IMR-90 (cell line): Measurements from ENCODE around the gene DZIP1L. TPM values are rescaled to one million over a fixed set of nuclear protein-coding genes. Genes with fewer than 3 reads are reported as not detected.

ENCODE experiments used
- ATAC-seq: fragments of 200-7000 bp; cut with Tn5 transposase; 2 replicates; pipeline ENCODE4 v1.9.1; 2020; ENCODE audit warnings: low read depth, mild to moderate bottlenecking, moderate library complexity
- BruUV-seq: library from RNA; stranded (reverse); fragments of 400-500 nt; replicated peaks from 2 replicates; lab custom pipeline; 2021; lab: Mats Ljungman, UMichigan
- CTCF ChIA-PET: fragments of 300-600 bp; formaldehyde crosslinking; extraction: SDS; loops from one replicate; lab custom pipeline; 2021; ENCODE audit warnings: antibody characterized with exemption; lab: Yijun Ruan, JAX
- POLR2A ChIA-PET: fragments of 300-600 bp; sonication (Branson Sonifier 250); formaldehyde crosslinking; loops from one replicate; lab custom pipeline; 2022; ENCODE audit warnings: antibody characterized with exemption; ENCODE audit not compliant: unreplicated experiment; lab: Charles Lee
- DNase-seq: peaks from one replicate; pipeline ENCODE4 v3.0.0; 2013
- H2AFZ ChIP-seq: replicated peaks from 2 replicates; pipeline ENCODE3; 2013; ENCODE audit warnings: low read length, mild to moderate bottlenecking; ENCODE audit not compliant: poor library complexity
- H2AK5ac ChIP-seq: 2 replicates; pipeline ENCODE4 v1.6.1; 2013; ENCODE audit warnings: low read depth, low read length, inconsistent platforms
- H2AK9ac ChIP-seq: replicated peaks from 2 replicates; pipeline ENCODE3; 2013; ENCODE audit warnings: mild to moderate bottlenecking, low read depth, low read length, moderate library complexity; ENCODE audit not compliant: poor library complexity
- H2BK120ac ChIP-seq: 2 replicates; pipeline ENCODE4 v1.6.1; 2013; ENCODE audit warnings: low read depth, low read length, inconsistent platforms
- H2BK15ac ChIP-seq: 3 replicates; pipeline ENCODE4 v1.6.1; 2013; ENCODE audit warnings: low read depth, low read length, inconsistent platforms
- H2BK20ac ChIP-seq: 2 replicates; pipeline ENCODE4 v1.6.1; 2013; ENCODE audit warnings: low read depth, mild to moderate bottlenecking, inconsistent platforms, low read length, moderate library complexity
- H2BK5ac ChIP-seq: 2 replicates; pipeline ENCODE4 v1.6.1; 2013; ENCODE audit warnings: mild to moderate bottlenecking, low read depth, low read length, inconsistent platforms; ENCODE audit not compliant: poor library complexity, severe bottlenecking
- H3K14ac ChIP-seq: replicated peaks from 2 replicates; pipeline ENCODE4 v1.6.1; 2013; ENCODE audit warnings: low read depth, low read length, inconsistent platforms
- H3K18ac ChIP-seq: 2 replicates; pipeline ENCODE4 v1.6.1; 2013; ENCODE audit warnings: low read depth, low read length, control low read depth
- H3K23ac ChIP-seq: 2 replicates; pipeline ENCODE4 v1.6.1; 2013; ENCODE audit warnings: low read depth, low read length, inconsistent platforms
- H3K27ac ChIP-seq: 2 replicates; pipeline ENCODE4 v1.5.1; 2013; ENCODE audit warnings: mild to moderate bottlenecking, control low read depth, low read length; ENCODE audit not compliant: insufficient read depth
- H3K27me3 ChIP-seq: 2 replicates; pipeline ENCODE4 v1.6.1; 2013; ENCODE audit warnings: low read length; ENCODE audit not compliant: control insufficient read depth, insufficient read depth
- H3K36me3 ChIP-seq: 2 replicates; pipeline ENCODE4 v1.6.1; 2013; ENCODE audit warnings: low read length, mixed read lengths; ENCODE audit not compliant: control insufficient read depth, insufficient read depth
- H3K4ac ChIP-seq: 2 replicates; pipeline ENCODE4 v1.6.1; 2013; ENCODE audit warnings: low read depth, low read length, inconsistent platforms
- H3K4me1 ChIP-seq: 2 replicates; pipeline ENCODE4 v1.6.1; 2013; ENCODE audit warnings: low read length, mixed read lengths; ENCODE audit not compliant: control insufficient read depth, insufficient read depth
- H3K4me2 ChIP-seq: 2 replicates; pipeline ENCODE4 v1.6.1; 2013; ENCODE audit warnings: low read depth, mild to moderate bottlenecking, control low read depth, low read length, moderate library complexity
- H3K4me3 ChIP-seq: 2 replicates; pipeline ENCODE4 v1.5.1; 2013; ENCODE audit warnings: low read depth, mild to moderate bottlenecking, control low read depth, low read length, moderate library complexity; ENCODE audit not compliant: insufficient read depth
- H3K56ac ChIP-seq: 2 replicates; pipeline ENCODE4 v1.6.1; 2013; ENCODE audit warnings: low read length, inconsistent platforms; ENCODE audit not compliant: insufficient read depth; ENCODE audit errors: extremely low read depth
- H3K79me1 ChIP-seq, 2 experiments: 2 replicates each; pipeline ENCODE4 v1.6.1; 2013; ENCODE audit warnings: low read length in 2 of 2, inconsistent platforms in 1 of 2, low read depth in 1 of 2
- H3K9ac ChIP-seq: 2 replicates; pipeline ENCODE4 v1.6.1; 2013; ENCODE audit warnings: low read depth, low read length, control low read depth
- H3K9me1 ChIP-seq: 2 replicates; pipeline ENCODE4 v1.6.1; 2013; ENCODE audit warnings: low read length, inconsistent platforms; ENCODE audit not compliant: insufficient read depth
- H3K9me3 ChIP-seq: 2 replicates; pipeline ENCODE4 v1.6.1; 2013; ENCODE audit warnings: low read length; ENCODE audit not compliant: control insufficient read depth, insufficient read depth
- H4K20me1 ChIP-seq: 2 replicates; pipeline ENCODE4 v1.6.1; 2013; ENCODE audit warnings: low read length, inconsistent platforms; ENCODE audit not compliant: insufficient read depth
- H4K5ac ChIP-seq: 2 replicates; pipeline ENCODE4 v1.6.1; 2013; ENCODE audit warnings: mild to moderate bottlenecking, low read depth, low read length, control low read depth
- H4K8ac ChIP-seq, 2 experiments: 2 replicates each; pipeline ENCODE4 v1.6.1; 2013; ENCODE audit warnings: low read depth in 2 of 2, low read length in 2 of 2, control low read depth in 1 of 2, inconsistent platforms in 1 of 2
- H4K91ac ChIP-seq: 2 replicates; pipeline ENCODE4 v1.6.1; 2013; ENCODE audit warnings: low read depth, low read length, inconsistent platforms; ENCODE audit not compliant: insufficient read depth
- CEBPB ChIP-seq: IDR thresholded peaks from 2 replicates; pipeline ENCODE4 v1.6.1; 2012; ENCODE audit warnings: low read depth, low read length, improper control_type of control experiment
- CHD1 ChIP-seq: IDR thresholded peaks from 2 replicates; pipeline ENCODE4 v1.6.1; 2012; ENCODE audit warnings: low read depth, low read length, improper control_type of control experiment
- CTCF ChIP-seq: conservative IDR thresholded peaks from 2 replicates; pipeline ENCODE4 v1.5.1; 2012; ENCODE audit warnings: mild to moderate bottlenecking, low read depth, low read length, improper control_type of control experiment
- FOS ChIP-seq: fragments of 150-350 bp; IDR thresholded peaks from 2 replicates; pipeline ENCODE4 v1.6.1; 2016; ENCODE audit warnings: low read depth, low read length
- MAFK ChIP-seq: IDR thresholded peaks from 2 replicates; pipeline ENCODE4 v1.6.1; 2012; ENCODE audit warnings: low read depth, low read length, improper control_type of control experiment
- MAZ ChIP-seq: IDR thresholded peaks from 2 replicates; pipeline ENCODE4 v1.6.1; 2012; ENCODE audit warnings: low read depth, mild to moderate bottlenecking, low read length, improper control_type of control experiment, moderate library complexity, borderline replicate concordance
- MXI1 ChIP-seq: IDR thresholded peaks from 2 replicates; pipeline ENCODE4 v1.6.1; 2012; ENCODE audit warnings: low read depth, mild to moderate bottlenecking, low read length, moderate library complexity, borderline replicate concordance
- NFE2L2 ChIP-seq: fragments of 150-350 bp; IDR thresholded peaks from 2 replicates; pipeline ENCODE4 v1.6.1; 2016; ENCODE audit warnings: low read depth, mild to moderate bottlenecking, low read length
- POLR2A ChIP-seq: IDR thresholded peaks from 2 replicates; pipeline ENCODE4 v1.6.1; 2012; ENCODE audit warnings: mild to moderate bottlenecking, low read depth, low read length
- RCOR1 ChIP-seq: IDR thresholded peaks from 2 replicates; pipeline ENCODE4 v1.6.1; 2012; ENCODE audit warnings: mild to moderate bottlenecking, low read length, improper control_type of control experiment; ENCODE audit not compliant: insufficient replicate concordance
- USF2 ChIP-seq: fragments of 150-350 bp; IDR thresholded peaks from 2 replicates; pipeline ENCODE4 v1.6.1; 2017; ENCODE audit warnings: mild to moderate bottlenecking, antibody characterized with exemption, low read length, low read depth
- WGBS, 2 experiments: methylation state at CpG; one replicate each; pipeline versions ENCODE4 v1.1.5 to v1.1.7; 2013; ENCODE audit warnings: missing lambda C conversion rate in 2 of 2; ENCODE audit not compliant: insufficient read length in 1 of 2; ENCODE audit errors: extremely low coverage in 2 of 2; 5-methylcytosine and 5-hydroxymethylcytosine counted together
- dilution Hi-C: fragments of 300-500 bp; cut with HindIII; formaldehyde crosslinking; loops from one replicate; pipeline ENCODE4 v1.14.3; 2018; ENCODE audit warnings: low sequenced_read_pairs; ENCODE audit not compliant: unreplicated experiment
- in situ Hi-C: fragments of 300-500 bp; cut with MboI; formaldehyde crosslinking; loops from 3 replicates; pipeline ENCODE4 v1.14.3; 2019; ENCODE audit warnings: low sequenced_read_pairs, inconsistent platforms, mixed read lengths
- intact Hi-C: fragments of 100-400 bp; cut with micrococcal nuclease; formaldehyde crosslinking; loops from 2 replicates; pipeline ENCODE4 v1.10.0; 2022
- polyA plus RNA-seq, 3 experiments: library from polyadenylated mRNA; depleted of rRNA; stranded (reverse); fragments of >200 nt; gene quantifications; 2 replicates each; pipeline ENCODE4 v1.2.3, GENCODE V29; 2012; ENCODE audit warnings: low replicate concordance in 1 of 3
- total RNA-seq: library from RNA; depleted of rRNA; stranded (reverse); fragments of >200 nt; gene quantifications from 2 replicates; pipeline ENCODE4 v1.2.3, GENCODE V29; 2012

DZIP1L gene
- total and polyA plus RNA-seq, 2 of the 4 experiments (the other 2 are of a cell fraction) = 12.9 to 14.7 TPM

- dilution Hi-C loops = no loop called here
- BruUV-seq = no TSS peak
- ChIA-PET POLR2A (no interaction called here), CTCF (no interaction called here)
- Histone ChIP-seq H3K56ac (peak overlapping the region; percentile 25), H3K4me3 (no peak overlapping the region), H2BK120ac (no peak overlapping the region), H3K9ac (no peak overlapping the region), H3K9me1 (peaks cover 31% of the 10 kb centered on the region), H2BK20ac (peak overlapping the region; percentile 41; the same call in 1 of the 2 replicates), H3K4me2 (no peak overlapping the region), H4K91ac (no peak overlapping the region), H2BK15ac (no peak overlapping the region), H3K36me3 (peaks cover 21% of the 10 kb centered on the region), H3K18ac (no peak overlapping the region), H4K20me1 (peaks cover 32% of the 10 kb centered on the region), H2AFZ (no peak overlapping the region), H3K23ac (no peak overlapping the region), H3K4me1 (peaks cover 24% of the 10 kb centered on the region), H3K4ac (peak overlapping the region; percentile 55), H3K14ac (no peak overlapping the region), H3K9me3 (no peaks in the 10 kb centered on the region), H4K8ac (no peak overlapping the region), H2BK5ac (peak overlapping the region; percentile 30), H3K27ac (peak overlapping the region; percentile 41), H4K5ac (no peak overlapping the region), H2AK9ac (no peak overlapping the region), H3K27me3 (no peaks in the 10 kb centered on the region), H2AK5ac (0 out of 2 replicates have a peak overlapping the region, but pooled peaks have one; percentile 29), H3K79me1 (peaks cover 22 to 53% of the 10 kb centered on the region in 2 experiments)
- TF ChIP-seq USF2 (no peak), RCOR1 (peak; percentile 48), POLR2A (no peak), FOS (peak; percentile 92), CHD1 (no peak), NFE2L2 (peak; percentile 9; the same call in 1 of the 2 replicates), CEBPB (peak; percentile 90), MAZ (no peak), MXI1 (peak; percentile 14; the same call in 1 of the 2 replicates), MAFK (peak; percentile 84), CTCF (no peak)
- no CpG with 5 or more reads among the region's 1 CpG for WGBS, 2 experiments
- DNase-seq = peak; percentile 99
- intact Hi-C loops = no loop called here
- in situ Hi-C loops = loop anchor here (10.0 kb wide), 1 partner anchor 96 kb away; the partner anchor contains the start of gene DBR1
- ATAC-seq = peak; percentile 88
Observed at GRCh38 chr3:138078901-138079344, 36.5 kb downstream of the DZIP1L start.
